HG03196 (cell line): Measurements from ENCODE around the gene ZNF100.
"Not testable (repeated sequence)": the region's sequence is repeated elsewhere in the genome, so short reads cannot be mapped to it uniquely, and the experiment has no call there.

ENCODE experiments used
- ATAC-seq: cut with Tn5 transposase; IDR thresholded peaks from one replicate; pipeline ENCODE4 v1.9.1; 2021; ENCODE audit not compliant: unreplicated experiment

ZNF100 gene

DNA sequence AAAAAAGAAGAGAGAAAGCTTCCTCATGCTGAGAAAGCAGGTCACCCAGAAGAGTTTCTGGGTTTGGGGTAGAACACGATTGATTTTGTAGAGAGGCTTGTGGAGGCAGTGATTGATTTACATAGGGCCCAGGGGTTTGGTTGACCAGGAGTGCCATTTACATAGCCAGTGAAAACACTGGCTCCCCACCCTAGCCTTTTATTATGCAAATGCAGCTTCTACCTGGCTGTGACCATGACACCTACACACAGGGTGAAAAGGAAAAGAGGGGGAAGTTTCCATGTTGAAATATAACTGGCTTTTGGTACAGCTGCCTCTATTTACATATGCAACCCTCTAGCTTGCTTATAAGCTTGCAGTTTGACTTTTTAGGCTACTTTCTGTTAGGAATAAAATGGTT is 62.0 kb downstream of the ZNF100 start:
- ATAC-seq, result no peak

DNA sequence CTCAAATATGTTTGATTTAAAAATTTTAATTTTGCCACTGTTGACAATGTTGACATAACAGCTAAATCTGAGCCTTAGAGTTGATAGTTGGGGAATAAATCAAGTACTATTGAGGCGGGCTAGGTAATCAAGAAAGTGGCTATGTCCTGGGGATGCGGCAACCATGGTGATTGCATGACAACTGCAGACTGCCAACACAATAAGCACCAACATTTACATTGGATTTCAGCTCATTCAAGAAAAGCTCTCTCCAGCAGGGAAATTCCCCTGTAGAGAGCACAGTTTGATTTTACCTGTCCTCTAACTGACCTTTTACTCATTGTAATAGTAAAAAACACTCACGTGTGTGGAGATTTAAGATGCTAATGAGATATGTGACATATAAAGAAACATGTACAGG is 63.1 kb downstream of the ZNF100 start:
- ATAC-seq, result no peak

- no peak for ATAC-seq
These were observed 68.2 kb downstream of the ZNF100 start for GRCh38 chr19:21699197-21699596.

- no peak for ATAC-seq
These were observed 69.2 kb downstream of the ZNF100 start for GRCh38 chr19:21698215-21698614.

DNA sequence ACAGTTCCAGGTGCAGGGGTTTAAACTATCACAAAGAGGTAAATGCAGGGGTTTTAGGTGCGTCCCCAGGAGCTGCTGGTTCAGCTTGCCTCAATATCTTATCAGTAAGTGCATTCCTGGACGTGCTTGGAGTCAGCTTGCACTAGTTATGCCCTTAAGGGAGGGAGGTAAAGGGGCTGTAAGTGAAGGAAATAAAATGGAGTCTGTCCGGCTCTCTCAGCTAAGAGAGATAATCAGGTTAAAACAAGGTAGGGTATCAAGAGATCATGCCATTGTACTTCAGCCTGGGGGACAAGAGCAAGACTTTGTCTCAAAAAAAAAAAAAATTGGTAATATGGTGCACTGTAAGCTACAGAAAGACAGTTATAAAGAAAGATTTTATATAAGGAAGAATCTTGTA is 69.7 kb downstream of the ZNF100 start:
- ATAC-seq, result no peak

GRCh38 chr19:21694171-21694906 is 73.0 kb downstream of the ZNF100 start:
- no peak for ATAC-seq

- ATAC-seq, result no peak
These were observed 74.0 kb downstream of the ZNF100 start for GRCh38 chr19:21693399-21693798.

DNA sequence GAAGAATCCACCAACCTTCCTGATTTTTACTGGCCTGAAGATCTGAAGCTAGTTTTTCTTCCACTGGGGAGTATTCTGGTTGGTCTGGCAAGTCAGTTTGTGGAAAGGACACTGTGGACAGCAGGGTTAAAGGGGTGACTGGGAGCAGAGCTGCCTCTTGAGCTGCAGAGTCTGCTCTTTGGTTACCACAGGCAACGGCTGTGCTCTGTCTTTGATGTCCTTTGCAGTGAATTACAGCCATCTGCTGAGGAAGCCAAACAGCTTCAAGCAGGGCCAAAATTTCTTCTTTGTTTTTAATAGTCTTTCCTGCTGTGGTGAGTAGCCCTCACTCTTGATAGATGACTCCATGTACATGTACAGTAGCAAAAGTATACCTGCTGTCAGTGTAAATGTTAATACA is 75.7 kb downstream of the ZNF100 start:
- no peak for ATAC-seq

GRCh38 chr19:21688464-21688863 is 78.9 kb downstream of the ZNF100 start:
- ATAC-seq, result no peak

GRCh38 chr19:21680671-21681070 is 86.7 kb downstream of the ZNF100 start:
- ATAC-seq, result no peak

DNA sequence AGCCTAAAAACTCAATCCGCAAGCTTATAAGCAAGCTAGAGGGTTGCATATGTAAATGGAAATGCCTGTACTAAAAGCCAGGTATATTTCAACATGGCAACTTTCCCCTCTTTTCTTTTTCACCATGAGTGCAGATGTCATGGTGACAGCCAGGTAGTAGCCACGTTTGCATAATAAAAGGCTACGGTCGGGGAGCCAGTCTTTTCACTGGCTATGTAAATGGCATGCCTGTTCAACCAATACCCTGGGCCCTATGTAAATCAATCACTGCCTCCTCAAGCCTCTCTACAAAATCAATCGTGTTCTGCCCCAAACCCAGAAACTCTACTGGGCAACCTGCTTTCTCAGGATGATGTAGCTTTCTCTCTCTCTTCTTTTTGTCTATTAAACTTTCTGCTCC is 87.4 kb downstream of the ZNF100 start:
- no peak for ATAC-seq

DNA sequence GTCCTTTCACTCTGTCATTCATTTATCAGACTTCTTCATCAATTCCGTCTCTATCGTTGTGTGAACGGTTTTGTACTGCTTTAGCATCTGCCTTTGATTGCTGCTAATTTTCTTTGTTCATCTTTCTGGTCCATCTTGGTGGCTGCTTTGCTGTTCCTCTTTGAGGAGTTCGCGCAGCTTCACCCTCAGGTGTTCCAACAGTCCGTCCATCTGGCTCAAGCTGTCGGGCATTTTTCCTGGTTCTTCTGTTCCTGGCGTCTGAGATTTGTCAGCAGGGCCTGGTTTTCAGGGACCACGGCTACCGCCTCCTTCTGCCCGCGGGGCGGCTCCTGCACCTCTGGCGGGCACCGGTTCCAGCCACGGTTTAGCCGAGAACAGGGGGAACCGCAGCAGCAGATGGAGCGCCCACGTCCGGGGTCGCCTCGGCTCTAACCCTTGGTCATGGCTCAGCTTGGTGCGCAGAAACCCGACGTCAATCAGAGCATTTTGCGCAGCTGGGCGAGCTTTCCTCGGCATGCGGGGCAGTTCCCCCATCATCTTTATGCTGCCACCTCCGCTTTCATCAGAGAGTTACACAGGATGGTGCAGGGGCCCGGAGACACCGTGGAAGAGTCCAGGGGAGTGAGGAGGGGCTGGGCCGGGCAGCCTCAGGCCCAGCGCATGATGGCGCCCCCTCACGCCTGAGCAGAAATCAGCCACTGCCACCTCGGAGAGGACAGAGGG is 89.5 kb downstream of the ZNF100 start:
- no peak for ATAC-seq

- ATAC-seq, result no peak
These were observed 92.9 kb downstream of the ZNF100 start for GRCh38 chr19:21674454-21674853.

- not testable (repeated sequence) for ATAC-seq
These were observed 93.9 kb downstream of the ZNF100 start for GRCh38 chr19:21673479-21673878.
